Erythroblast (primary cell): ENCODE data around the gene NDRG3.

Experiments
- GATA1 ChIP-seq: IDR thresholded peaks from 2 replicates; pipeline ENCODE4 v1.6.1; 2011; ENCODE audit warnings: low read depth, mild to moderate bottlenecking, control low read depth, low read length, moderate library complexity
- POLR2A ChIP-seq: IDR thresholded peaks from 2 replicates; pipeline ENCODE4 v1.6.1; 2011; ENCODE audit warnings: mild to moderate bottlenecking, low read length

GRCh38 chr20:36613974-36614373 is 131.9 kb downstream of the NDRG3 start:
- TF ChIP-seq POLR2A (no peak), GATA1 (no peak)
